ENCODE data around the gene KIF5B.
"Not testable (repeated sequence)": the region's sequence is repeated elsewhere in the genome, so short reads cannot be mapped to it uniquely, and the experiment has no call there.

KIF5B gene

DNA sequence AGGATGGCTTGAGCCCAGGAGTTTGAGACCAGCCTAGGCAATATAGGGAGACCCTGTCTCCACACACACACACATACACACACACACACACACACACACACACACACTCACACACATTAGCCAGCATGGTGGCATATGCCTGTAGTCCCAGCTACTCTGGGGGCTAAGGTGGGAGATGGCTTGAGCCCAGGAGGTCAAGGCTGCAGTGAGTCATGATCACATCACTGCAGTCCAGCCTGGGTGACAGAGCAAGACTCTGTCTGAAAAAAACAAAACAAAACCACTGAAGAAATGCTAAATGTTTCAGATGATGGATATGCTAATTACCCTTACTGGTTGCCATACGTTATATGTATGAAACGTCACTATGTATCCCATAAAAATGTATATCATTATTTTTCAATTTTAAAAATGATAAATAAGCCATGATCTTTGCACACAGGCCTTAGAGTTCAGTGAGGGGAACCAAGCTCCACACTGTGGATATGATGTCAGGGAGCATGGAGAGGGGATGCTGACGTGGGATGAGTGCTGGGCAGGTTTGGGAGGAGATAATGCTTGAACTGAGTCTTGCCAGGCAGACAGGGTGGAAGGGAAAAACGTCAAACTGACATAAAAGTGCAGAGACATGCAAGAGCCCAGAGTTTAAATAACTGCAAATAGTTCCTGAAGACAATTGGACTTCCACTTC, 81.6 kb downstream of the KIF5B start:
- TF ChIP-seq EZH2phosphoT487 (IDR thresholded peaks at IDR 0.05; ENCODE audit: borderline replicate concordance): no peak
- TF ChIP-seq, protein P1, sequence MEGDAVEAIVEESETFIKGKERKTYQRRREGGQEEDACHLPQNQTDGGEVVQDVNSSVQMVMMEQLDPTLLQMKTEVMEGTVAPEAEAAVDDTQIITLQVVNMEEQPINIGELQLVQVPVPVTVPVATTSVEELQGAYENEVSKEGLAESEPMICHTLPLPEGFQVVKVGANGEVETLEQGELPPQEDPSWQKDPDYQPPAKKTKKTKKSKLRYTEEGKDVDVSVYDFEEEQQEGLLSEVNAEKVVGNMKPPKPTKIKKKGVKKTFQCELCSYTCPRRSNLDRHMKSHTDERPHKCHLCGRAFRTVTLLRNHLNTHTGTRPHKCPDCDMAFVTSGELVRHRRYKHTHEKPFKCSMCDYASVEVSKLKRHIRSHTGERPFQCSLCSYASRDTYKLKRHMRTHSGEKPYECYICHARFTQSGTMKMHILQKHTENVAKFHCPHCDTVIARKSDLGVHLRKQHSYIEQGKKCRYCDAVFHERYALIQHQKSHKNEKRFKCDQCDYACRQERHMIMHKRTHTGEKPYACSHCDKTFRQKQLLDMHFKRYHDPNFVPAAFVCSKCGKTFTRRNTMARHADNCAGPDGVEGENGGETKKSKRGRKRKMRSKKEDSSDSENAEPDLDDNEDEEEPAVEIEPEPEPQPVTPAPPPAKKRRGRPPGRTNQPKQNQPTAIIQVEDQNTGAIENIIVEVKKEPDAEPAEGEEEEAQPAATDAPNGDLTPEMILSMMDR (conservative IDR thresholded peaks at IDR 0.05; ENCODE audit: low read length): no peak
- Histone ChIP-seq H3K27me3 (ENCODE audit: insufficient read depth, low read length, poor library complexity, severe bottlenecking) (no peaks in the 10 kb centered on the region), H3K9me3 (ENCODE audit: insufficient read depth, low read depth, low read length) (no peaks in the 10 kb centered on the region), H3K9ac (ENCODE audit: low read depth, low read length, poor library complexity, severe bottlenecking) (no peak overlapping the region), H3K36me3 (ENCODE audit: insufficient read depth, low read length) (no peaks in the 10 kb centered on the region), H3K4me3 (ENCODE audit: low read length, poor library complexity, severe bottlenecking) (no peak overlapping the region), H3K4me1 (ENCODE audit: insufficient read depth, low read length, poor library complexity, severe bottlenecking) (peaks cover 19% of the 10 kb centered on the region), H2AFZ (ENCODE audit: low read length) (no peak overlapping the region), H3K4me2 (ENCODE audit: low read depth, low read length, poor library complexity, severe bottlenecking) (no peak overlapping the region), H4K20me1 (ENCODE audit: insufficient read depth, low read length, poor library complexity, severe bottlenecking) (no peaks in the 10 kb centered on the region), H3F3A (ENCODE audit: low read depth) (no peaks in the 10 kb centered on the region), H3K79me2 (ENCODE audit: insufficient read depth, low read length) (no peaks in the 10 kb centered on the region), H3K9me2 (replicated peaks; ENCODE audit: low read depth, low read length) (no peaks in the 10 kb centered on the region)

DNA sequence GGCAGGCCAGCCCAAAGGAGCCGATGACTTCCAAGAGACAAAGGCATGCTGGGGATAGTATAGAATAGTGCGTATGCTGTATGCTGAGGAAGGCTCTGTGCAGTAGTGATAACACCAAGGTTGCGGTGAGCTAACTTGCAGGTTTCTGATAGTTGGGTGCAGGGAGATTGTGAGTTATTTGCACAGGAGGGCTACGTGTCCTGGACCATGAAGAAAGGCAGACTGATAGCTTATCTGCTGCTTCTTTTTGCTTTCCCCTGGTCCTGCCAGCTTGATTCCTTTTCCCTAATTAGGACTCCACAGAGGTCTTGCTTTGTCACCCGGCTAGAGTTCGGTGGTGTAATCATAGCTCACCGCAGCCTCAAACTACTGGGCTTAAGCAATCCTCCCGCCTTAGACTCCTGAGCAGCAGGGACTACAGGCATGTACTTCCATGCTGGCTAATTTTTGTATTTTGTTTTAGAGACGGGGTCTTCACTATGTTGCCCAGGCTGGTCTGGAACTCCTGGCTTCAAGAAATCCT, 83.6 kb downstream of the KIF5B start:
- H4K20me1 ChIP-seq (ENCODE audit: insufficient read depth, low read length, poor library complexity, severe bottlenecking): no peaks in the 10 kb centered on the region
- H3K9me3 ChIP-seq (ENCODE audit: insufficient read depth, low read depth, low read length): no peaks in the 10 kb centered on the region
- H3K4me1 ChIP-seq (ENCODE audit: insufficient read depth, low read length, poor library complexity, severe bottlenecking): peaks cover 13% of the 10 kb centered on the region
- no peak overlapping the region for H2AFZ ChIP-seq (ENCODE audit: low read length)
- H3K4me2 ChIP-seq (ENCODE audit: low read depth, low read length, poor library complexity, severe bottlenecking): no peak overlapping the region
- no peaks in the 10 kb centered on the region for H3K79me2 ChIP-seq (ENCODE audit: insufficient read depth, low read length)
- H3F3A ChIP-seq (ENCODE audit: low read depth): no peaks in the 10 kb centered on the region
- no peak overlapping the region for H3K4me3 ChIP-seq (ENCODE audit: low read length, poor library complexity, severe bottlenecking)
- H3K9ac ChIP-seq (ENCODE audit: low read depth, low read length, poor library complexity, severe bottlenecking): no peak overlapping the region
- TF ChIP-seq, protein P1 (conservative IDR thresholded peaks at IDR 0.05; ENCODE audit: low read length): no peak
- no peak for TF ChIP-seq EZH2phosphoT487 (IDR thresholded peaks at IDR 0.05; ENCODE audit: borderline replicate concordance)
- no peaks in the 10 kb centered on the region for H3K36me3 ChIP-seq (ENCODE audit: insufficient read depth, low read length)
- H3K27me3 ChIP-seq (ENCODE audit: insufficient read depth, low read length, poor library complexity, severe bottlenecking): no peaks in the 10 kb centered on the region
- H3K9me2 ChIP-seq (replicated peaks; ENCODE audit: low read depth, low read length): no peaks in the 10 kb centered on the region

DNA sequence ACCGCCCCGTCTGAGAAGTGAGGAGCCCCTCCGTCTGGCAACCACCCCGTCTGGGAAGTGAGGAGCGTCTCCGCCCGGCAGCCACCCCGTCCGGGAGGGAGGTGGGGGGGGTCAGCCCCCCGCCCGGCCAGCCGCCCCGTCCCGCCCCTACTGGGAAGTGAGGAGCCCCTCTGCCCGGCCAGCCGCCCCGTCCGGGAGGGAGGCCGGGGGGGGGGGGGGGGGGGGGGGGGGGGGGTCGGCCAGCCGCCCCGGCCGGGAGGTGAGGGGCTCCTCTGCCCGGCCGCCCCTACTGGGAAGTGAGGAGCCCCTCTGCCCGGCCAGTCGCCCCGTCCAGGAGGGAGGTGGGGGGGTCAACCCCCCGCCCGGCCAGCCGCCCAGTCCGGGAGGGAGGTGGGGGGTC, 86.4 kb downstream of the KIF5B start:
- not testable (repeated sequence) for H3K79me2 ChIP-seq (ENCODE audit: insufficient read depth, low read length); H4K20me1 ChIP-seq (ENCODE audit: insufficient read depth, low read length, poor library complexity, severe bottlenecking); H2AFZ ChIP-seq (ENCODE audit: low read length); H3K9ac ChIP-seq (ENCODE audit: low read depth, low read length, poor library complexity, severe bottlenecking); H3K27me3 ChIP-seq (ENCODE audit: insufficient read depth, low read length, poor library complexity, severe bottlenecking); H3K9me2 ChIP-seq (replicated peaks; ENCODE audit: low read depth, low read length); H3K4me3 ChIP-seq (ENCODE audit: low read length, poor library complexity, severe bottlenecking); H3K36me3 ChIP-seq (ENCODE audit: insufficient read depth, low read length); H3K9me3 ChIP-seq (ENCODE audit: insufficient read depth, low read depth, low read length); H3K4me1 ChIP-seq (ENCODE audit: insufficient read depth, low read length, poor library complexity, severe bottlenecking); H3F3A ChIP-seq (ENCODE audit: low read depth); H3K4me2 ChIP-seq (ENCODE audit: low read depth, low read length, poor library complexity, severe bottlenecking)

DNA sequence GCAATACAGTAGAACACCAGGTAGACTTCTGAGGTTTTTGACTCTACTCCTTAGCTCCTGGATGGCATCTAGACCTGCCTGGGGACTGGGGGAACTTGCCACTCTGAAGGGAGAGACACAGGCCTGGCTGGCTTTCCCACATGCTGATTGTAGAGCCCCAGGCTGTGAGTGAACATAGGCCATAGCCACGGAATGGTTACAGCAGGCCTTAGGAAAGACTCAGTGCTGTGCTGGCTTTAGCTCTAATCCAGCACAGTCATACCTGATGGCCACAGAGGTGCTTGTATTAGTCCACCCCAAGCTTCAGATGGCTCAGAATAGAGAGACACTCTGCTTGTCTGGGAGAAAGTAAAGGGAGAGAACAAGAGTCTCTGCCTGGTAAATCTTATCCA, 92.6 kb downstream of the KIF5B start:
- Histone ChIP-seq H3K36me3 (ENCODE audit: insufficient read depth, low read length) (no peaks in the 10 kb centered on the region), H3F3A (ENCODE audit: low read depth) (no peaks in the 10 kb centered on the region), H3K4me2 (ENCODE audit: low read depth, low read length, poor library complexity, severe bottlenecking) (no peak overlapping the region), H3K79me2 (ENCODE audit: insufficient read depth, low read length) (no peaks in the 10 kb centered on the region), H2AFZ (ENCODE audit: low read length) (0 out of 2 replicates have a peak overlapping the region, but pooled peaks have one; percentile 5), H3K9ac (ENCODE audit: low read depth, low read length, poor library complexity, severe bottlenecking) (no peak overlapping the region), H3K27me3 (ENCODE audit: insufficient read depth, low read length, poor library complexity, severe bottlenecking) (no peaks in the 10 kb centered on the region), H4K20me1 (ENCODE audit: insufficient read depth, low read length, poor library complexity, severe bottlenecking) (no peaks in the 10 kb centered on the region), H3K9me2 (replicated peaks; ENCODE audit: low read depth, low read length) (no peaks in the 10 kb centered on the region), H3K4me3 (ENCODE audit: low read length, poor library complexity, severe bottlenecking) (no peak overlapping the region), H3K9me3 (ENCODE audit: insufficient read depth, low read depth, low read length) (no peaks in the 10 kb centered on the region), H3K4me1 (ENCODE audit: insufficient read depth, low read length, poor library complexity, severe bottlenecking) (peaks cover 21% of the 10 kb centered on the region)
- no peak for TF ChIP-seq EZH2phosphoT487 (IDR thresholded peaks at IDR 0.05; ENCODE audit: borderline replicate concordance)
- TF ChIP-seq, protein P1 (conservative IDR thresholded peaks at IDR 0.05; ENCODE audit: low read length): no peak
